Measurements from ENCODE around the gene FSTL5.

- TF ChIP-seq CTCF (IDR thresholded peaks at IDR 0.05), result no peak
- TF ChIP-seq POLR2A (IDR thresholded peaks at IDR 0.05), result no peak
Observed at GRCh38 chr4:161555689-161556660, 607.8 kb downstream of the FSTL5 start.

Measured in esophagus squamous epithelium (tissue), 4 donors.